ENCODE results near the gene BLID. TPM values are rescaled to one million over a fixed set of nuclear protein-coding genes. Genes with fewer than 3 reads are reported as not detected.

BLID gene, protein sequence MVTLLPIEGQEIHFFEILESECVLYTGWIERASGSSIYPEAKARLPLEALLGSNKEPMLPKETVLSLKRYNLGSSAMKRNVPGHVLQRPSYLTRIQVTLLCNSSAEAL
- not detected in 2 replicates for total RNA-seq (2014; rRNA removed; shearing (Covaris generic))

DNA sequence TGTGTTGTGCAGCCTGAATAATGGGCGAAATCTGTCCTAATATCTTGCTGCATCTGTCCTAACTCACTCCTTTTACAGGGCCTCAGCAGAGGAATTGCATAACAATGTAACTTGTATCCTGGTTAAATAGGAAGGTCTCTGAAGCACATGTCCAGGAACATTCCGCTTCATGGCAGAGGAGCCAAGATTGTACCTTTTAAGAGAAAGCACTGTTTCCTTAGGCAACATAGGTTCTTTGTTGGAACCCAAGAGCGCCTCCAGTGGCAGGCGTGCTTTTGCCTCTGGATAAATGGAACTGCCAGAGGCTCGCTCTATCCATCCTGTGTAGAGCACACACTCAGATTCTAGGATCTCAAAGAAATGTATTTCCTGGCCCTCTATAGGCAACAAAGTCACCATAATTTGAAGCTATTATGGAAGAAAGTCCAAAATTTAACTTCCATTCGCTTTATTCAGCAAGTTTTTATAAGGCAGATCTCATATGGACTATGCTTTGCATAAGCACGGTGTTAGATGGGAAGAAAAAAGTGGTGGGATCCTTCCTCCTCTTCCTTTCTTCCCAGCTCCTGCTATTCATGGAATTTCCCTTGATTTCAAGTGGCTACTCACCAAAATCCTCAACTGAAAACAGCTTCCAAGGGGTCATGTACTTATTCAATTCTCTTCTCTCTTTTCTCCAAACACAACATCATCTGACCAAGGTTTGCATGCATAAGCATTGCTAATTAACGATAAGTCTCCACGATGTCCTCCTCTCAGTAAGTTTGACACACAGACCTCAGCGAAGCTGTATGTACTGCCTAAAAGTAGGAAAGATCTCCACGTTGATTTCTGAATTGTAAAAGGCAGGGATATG, at the start of gene BLID:
BLID (minus strand) TSS at position 692 of the 856 bp plus-strand sequence; CDS start at position 399, 293 bp downstream.
- Histone ChIP-seq H3K4me1 (no peaks in the 10 kb centered on the region), H3K9me3 (replicated peaks) (no peaks in the 10 kb centered on the region), H3K27ac (no peak within 1 kb of the TSS), H3K36me3 (no peaks in the 10 kb centered on the region), H3K27me3 (no peaks in the 10 kb centered on the region), H3K4me3 (no peak within 1 kb of the TSS)
- DNase-seq: no peak

DNA sequence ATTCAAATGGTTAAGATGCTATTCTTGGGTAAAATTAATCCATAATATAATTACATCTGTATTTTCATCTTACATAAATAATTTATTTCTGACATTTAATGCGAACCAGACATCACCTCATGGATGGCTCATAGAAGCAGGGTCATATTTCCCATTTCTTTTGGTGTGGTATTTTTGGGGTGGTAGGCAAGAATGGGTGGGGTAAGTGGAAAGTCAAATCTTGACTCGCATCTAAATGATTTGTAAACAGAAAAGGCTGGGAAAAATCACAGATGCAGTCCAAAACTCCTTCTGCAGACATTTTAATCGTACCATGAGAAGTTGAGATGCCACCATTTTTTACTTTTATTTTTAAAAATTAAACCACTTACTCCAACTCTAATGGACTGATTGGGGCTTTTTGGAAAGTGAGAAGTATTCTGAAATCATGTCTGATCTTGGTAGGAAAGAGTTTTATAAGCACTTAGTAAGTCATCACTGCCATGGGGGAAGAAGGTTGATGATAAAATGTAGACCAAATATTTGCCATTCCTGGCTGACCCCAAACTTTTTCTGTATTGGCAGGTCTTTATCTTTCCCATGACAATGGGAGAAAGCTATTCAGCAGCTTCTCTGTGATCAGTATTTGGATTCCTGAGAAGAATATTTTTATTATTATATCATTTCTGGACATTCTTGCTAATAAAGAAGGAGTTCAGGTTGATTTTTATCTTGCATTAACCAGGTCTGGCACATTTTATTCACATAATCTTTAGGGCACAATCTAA, 47.2 kb upstream of the BLID start:
- Histone ChIP-seq H3K9me3 (replicated peaks) (no peaks in the 10 kb centered on the region), H3K27me3 (no peaks in the 10 kb centered on the region), H3K36me3 (no peaks in the 10 kb centered on the region), H3K4me1 (peaks cover 14% of the 10 kb centered on the region), H3K27ac (no peak overlapping the region), H3K4me3 (no peak overlapping the region)
- no peak for DNase-seq

DNA sequence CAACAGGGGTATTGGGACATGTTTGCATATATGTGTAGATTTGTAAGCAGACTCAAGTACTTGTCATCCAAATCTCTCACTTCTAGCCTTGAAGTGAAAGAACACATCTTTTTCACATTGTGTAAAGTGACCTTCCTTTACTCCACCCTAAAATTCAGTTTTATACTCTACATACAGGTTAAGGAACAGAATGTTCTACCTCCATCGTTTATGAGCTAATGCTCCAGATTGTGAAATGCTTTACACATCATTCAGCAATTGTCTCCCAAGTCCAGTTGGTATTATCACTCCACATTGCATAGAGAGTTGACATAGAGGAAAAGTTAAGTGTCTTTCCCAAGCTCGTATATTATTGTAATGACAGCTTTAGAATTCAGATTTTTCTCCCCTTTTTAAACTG, 46.1 kb upstream of the BLID start:
- H3K9me3 ChIP-seq (replicated peaks): no peaks in the 10 kb centered on the region
- H3K27ac ChIP-seq: no peak overlapping the region
- H3K4me1 ChIP-seq: peaks cover 15% of the 10 kb centered on the region
- no peak overlapping the region for H3K4me3 ChIP-seq
- no peaks in the 10 kb centered on the region for H3K36me3 ChIP-seq
- H3K27me3 ChIP-seq: no peaks in the 10 kb centered on the region
- no peak for DNase-seq

DNA sequence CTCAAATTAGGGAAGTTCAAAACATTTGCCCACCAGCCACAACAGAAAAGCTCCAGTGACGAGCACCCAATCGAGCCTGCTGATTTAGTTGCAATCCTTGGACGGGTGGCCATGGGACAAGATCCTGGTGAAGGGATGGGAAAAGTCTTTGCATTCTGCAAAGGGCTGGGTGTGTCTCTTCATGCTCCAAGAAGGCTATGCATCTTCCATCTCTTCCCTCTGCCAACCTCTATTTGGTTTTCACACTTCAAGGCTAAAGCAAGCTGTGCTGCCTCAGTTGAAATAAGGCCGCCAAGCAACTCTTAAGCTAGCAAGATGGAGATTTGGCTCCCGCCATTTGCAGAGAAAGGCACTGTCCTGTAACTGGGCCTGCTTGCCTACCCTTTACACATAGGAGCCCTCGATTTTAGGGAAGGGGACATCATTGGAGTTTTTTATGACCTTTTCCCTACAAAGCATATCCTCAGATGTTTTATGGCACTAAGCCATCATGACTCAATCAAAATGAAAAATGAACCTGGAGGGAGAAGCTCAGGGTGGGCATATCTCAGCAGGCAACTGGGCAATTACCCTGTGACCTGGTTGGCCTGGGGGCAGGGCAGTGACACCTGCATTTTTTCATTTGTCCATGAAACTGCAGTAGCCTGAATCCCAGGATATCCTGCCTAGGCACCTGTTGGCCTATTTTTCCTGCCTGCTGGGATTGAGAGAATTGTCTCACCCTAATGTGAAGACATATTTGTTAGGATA, 45.0 kb upstream of the BLID start:
- Histone ChIP-seq H3K27ac (no peak overlapping the region), H3K36me3 (no peaks in the 10 kb centered on the region), H3K4me1 (peaks cover 15% of the 10 kb centered on the region)

DNA sequence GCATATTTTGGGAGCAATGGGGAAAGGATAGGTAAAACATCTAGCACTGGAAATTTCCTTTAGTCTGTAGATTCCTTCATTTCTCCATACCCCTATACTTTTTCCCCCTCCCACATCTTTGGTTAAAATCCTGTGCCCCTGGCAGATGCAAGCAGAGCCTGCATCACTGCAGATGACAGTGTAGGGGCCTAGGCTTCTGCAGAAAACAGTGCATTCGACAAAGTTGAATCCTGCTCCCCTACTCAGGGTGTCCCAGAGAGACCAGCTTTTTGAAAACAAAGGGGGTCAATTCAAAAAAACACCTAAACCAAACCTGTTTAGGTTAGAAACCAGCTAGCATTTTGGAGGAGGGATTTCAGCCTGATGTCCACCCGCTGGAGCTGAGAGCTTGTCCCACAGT, 43.8 kb upstream of the BLID start:
- H3K9me3 ChIP-seq (replicated peaks): no peaks in the 10 kb centered on the region
- no peaks in the 10 kb centered on the region for H3K36me3 ChIP-seq
- no peak for DNase-seq
- no peaks in the 10 kb centered on the region for H3K27me3 ChIP-seq
- H3K4me1 ChIP-seq: peaks cover 15% of the 10 kb centered on the region
- H3K27ac ChIP-seq: peak overlapping the region; percentile 65
- peak overlapping the region; percentile 53 for H3K4me3 ChIP-seq

More for the DNA sequence above, 45.0 kb upstream of the BLID start:
- H3K27me3 ChIP-seq: no peaks in the 10 kb centered on the region
- no peak for DNase-seq
- H3K9me3 ChIP-seq (replicated peaks): no peaks in the 10 kb centered on the region
- no peak overlapping the region for H3K4me3 ChIP-seq

DNA sequence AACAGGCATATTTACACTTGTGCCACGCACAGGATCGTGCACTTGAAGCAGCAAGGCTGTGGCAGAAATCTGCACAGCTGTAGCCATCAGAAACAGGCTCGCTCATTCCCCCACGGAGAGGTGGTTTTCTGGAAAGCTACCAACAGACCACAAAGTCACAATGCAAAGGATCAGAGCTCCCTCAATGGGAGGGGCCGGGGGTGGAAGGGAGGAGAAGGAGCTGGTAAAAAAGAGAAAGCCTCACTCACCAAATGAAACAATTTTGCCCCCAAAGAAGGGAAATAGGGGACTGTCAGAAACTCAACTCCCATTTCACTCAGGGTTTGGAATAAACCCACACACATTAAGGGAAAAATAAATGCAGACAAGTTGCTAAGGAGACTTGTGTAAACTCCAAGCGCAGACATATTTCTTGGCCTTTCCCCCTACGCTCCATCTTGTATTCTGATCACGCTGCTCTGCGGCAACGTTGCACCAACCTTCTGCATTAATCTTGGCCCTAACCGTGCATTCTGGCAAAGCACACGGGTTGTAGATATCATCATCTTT, 43.2 kb upstream of the BLID start:
- Histone ChIP-seq H3K36me3 (no peaks in the 10 kb centered on the region), H3K27ac (peak overlapping the region; percentile 65), H3K9me3 (replicated peaks) (no peaks in the 10 kb centered on the region), H3K4me1 (peaks cover 15% of the 10 kb centered on the region), H3K4me3 (peak overlapping the region; percentile 53), H3K27me3 (no peaks in the 10 kb centered on the region)
- DNase-seq: peak; percentile 65 to 78

DNA sequence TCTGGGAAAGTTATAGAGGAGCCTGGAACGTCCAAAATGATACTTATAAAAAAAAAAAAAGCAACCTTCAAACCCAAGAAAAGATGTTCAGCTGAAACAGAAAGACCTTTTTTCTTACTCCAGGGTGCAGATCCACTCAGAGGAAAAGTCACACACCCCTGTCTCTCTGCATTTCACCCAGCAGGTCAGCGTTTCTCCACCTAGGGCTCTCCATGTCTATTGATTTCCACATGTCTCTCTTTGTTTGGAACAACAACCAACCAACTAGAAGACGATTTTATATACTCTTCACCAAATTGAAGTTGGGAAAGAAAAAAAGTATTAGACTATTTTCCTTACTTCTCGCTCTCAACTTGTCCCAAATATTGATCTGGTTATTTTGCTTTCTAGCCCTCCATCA, 42.2 kb upstream of the BLID start:
- Histone ChIP-seq H3K4me3 (peak overlapping the region; percentile 53; the same call in 1 of the 2 replicates), H3K36me3 (no peaks in the 10 kb centered on the region), H3K27ac (peak overlapping the region; percentile 65), H3K4me1 (peaks cover 15% of the 10 kb centered on the region), H3K27me3 (no peaks in the 10 kb centered on the region), H3K9me3 (replicated peaks) (no peaks in the 10 kb centered on the region)
- DNase-seq: no peak

DNA sequence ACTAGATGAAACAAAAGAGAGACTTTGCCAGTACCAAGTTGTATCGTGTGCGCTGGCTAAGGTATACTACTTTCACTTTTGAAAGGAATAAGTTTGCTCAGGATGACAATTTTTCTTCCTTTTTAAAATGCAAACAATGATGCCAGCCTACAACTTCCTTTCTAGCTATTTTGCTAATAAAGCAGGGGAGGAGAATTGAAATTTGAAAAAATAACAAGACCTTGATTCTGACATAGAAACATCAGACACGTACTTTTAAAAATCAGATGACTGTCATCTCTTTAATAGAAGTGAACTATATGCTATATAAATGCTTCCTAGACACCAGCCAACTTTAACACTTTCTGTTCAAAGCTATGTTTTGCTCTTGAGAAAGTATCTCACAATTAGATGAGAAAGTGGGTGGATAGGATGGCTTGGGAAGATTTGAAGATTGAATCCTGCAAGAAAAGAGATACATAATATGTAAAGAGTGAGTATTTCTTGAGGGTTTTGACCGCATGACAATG, 41.7 kb upstream of the BLID start:
- no peak for DNase-seq
- Histone ChIP-seq H3K36me3 (no peaks in the 10 kb centered on the region), H3K4me1 (peaks cover 15% of the 10 kb centered on the region), H3K27ac (no peak overlapping the region), H3K9me3 (replicated peaks) (no peaks in the 10 kb centered on the region), H3K4me3 (peak overlapping the region; percentile 39), H3K27me3 (no peaks in the 10 kb centered on the region)

DNA sequence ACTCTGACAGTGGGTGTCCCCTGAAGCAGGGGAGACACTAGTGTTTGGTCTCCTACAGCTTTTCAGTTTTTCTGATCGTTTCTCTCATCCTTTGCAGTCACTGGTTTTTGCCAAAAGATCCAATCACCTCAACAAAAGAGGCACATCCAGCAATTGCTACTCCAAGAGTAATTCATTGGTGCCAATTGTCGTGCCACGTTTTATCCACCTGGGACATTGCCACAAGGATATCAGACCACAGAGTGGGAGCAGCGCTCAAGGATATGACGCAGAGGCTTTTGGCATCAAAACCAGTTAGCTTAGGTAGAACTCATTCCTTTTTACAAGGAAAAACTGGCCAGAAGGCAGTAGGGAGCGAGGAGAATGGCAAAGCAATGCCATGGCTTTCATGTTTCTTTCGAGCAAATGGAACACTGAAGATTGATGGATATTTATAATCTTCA, 40.9 kb upstream of the BLID start:
- H3K9me3 ChIP-seq (replicated peaks): no peaks in the 10 kb centered on the region
- H3K4me3 ChIP-seq: peak overlapping the region; percentile 39
- peaks cover 15% of the 10 kb centered on the region for H3K4me1 ChIP-seq
- H3K27me3 ChIP-seq: no peaks in the 10 kb centered on the region
- no peaks in the 10 kb centered on the region for H3K36me3 ChIP-seq
- no peak overlapping the region; the same call in 1 of the 2 replicates for H3K27ac ChIP-seq
- DNase-seq: no peak

DNA sequence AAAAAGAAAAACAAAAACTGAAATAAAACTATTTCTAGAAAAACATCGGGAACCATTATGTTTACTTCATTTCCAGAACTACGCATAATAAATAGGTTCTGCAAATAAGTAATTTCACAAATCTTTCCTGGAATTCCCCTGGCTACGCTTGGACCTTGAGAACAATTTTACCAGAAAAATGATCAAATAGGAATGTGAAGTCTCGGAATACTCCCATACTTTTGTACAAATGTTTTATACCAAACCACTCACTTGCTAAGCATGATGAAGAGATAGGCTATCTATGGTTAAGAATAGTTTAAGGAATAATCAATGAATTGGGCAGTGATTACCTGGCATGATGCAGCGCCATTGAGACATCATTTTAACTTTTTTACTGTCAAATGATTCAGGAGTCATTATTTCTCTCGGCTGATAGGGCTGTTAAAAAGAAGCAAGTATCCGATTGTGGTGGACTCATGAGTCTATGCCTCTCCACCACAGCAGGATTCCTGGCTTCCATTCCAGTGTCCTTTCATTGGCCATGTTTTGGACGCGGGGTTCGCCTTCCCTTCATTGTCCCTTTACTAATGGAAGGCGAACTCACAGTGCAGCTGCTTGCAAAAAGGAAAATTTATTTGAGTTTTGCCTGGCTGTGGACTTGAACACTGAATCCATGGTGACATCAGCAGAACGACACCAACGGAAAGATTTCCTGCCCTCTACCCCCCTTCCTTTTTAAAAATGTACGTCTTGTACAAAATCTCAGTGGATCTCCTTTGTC, 39.9 kb upstream of the BLID start:
- Histone ChIP-seq H3K27me3 (no peaks in the 10 kb centered on the region), H3K36me3 (no peaks in the 10 kb centered on the region), H3K9me3 (replicated peaks) (no peaks in the 10 kb centered on the region), H3K4me3 (no peak overlapping the region), H3K27ac (no peak overlapping the region), H3K4me1 (peaks cover 15% of the 10 kb centered on the region)
- no peak for DNase-seq

DNA sequence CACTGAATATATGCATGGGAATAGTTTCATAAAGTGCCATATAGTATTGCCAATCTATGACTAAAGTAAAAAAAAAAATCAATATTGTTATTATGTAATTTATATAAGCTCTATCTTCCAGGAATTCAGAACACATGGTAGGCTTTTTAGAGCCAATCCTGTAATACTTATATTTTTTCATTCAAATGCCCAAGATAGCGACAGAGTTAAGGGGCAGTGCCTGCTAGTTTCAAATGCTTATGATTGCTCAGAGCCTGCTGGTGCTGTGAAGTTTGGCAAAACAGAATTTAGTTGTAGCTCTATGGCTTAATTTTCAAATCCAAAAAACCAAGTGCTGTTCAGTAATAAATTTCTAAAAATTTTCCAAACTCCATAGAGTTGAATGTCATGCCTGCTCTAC, 39.0 kb upstream of the BLID start:
- Histone ChIP-seq H3K9me3 (replicated peaks) (no peaks in the 10 kb centered on the region), H3K27ac (no peak overlapping the region), H3K36me3 (no peaks in the 10 kb centered on the region), H3K4me3 (no peak overlapping the region), H3K27me3 (no peaks in the 10 kb centered on the region), H3K4me1 (peaks cover 15% of the 10 kb centered on the region)
- no peak for DNase-seq

DNA sequence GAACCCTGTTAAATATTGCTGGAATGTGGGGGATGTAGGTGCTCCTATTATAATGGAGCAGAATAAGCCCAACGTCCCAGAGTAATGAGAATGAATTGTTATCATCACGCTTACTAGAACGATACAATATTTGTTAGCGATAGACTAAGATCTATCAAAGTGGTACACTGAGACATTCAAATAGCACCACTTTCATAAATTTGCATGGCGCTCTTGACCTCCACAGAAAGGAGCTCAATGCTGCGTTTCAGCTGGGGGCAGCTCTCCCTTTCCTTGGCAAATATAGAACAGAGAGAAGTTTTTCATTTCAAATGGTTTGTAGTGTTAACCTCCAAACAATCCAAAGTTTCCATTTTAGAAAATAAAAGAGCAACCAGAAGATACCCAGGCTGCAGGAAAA, 38.2 kb upstream of the BLID start:
- H3K36me3 ChIP-seq: no peaks in the 10 kb centered on the region
- peaks cover 10% of the 10 kb centered on the region for H3K4me1 ChIP-seq
- no peak for DNase-seq

DNA sequence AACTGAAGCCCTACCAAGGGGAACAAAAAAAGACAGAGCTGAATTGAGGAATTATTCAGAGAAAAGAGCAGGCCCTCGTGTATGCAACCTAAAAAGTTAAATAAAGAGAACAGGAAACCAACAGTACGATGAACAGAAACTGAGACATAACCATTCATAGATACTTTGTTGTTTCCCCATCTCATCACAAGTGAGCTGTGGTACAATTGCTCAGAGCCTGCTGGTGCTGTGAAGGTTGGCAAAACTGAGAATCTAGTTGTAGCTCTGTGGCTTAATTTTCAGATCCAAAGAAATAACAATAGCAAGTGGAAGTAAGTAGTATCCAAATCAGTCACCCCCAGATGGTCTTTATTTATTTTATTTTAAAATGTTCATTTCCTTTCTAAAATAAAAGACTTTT, 37.7 kb upstream of the BLID start:
- no peaks in the 10 kb centered on the region for H3K36me3 ChIP-seq
- no peak for DNase-seq
- H3K27ac ChIP-seq: no peak overlapping the region

More for the DNA sequence above, 38.2 kb upstream of the BLID start:
- Histone ChIP-seq H3K9me3 (replicated peaks) (no peaks in the 10 kb centered on the region), H3K27ac (no peak overlapping the region), H3K4me3 (no peak overlapping the region), H3K27me3 (no peaks in the 10 kb centered on the region)

More for the DNA sequence above, 37.7 kb upstream of the BLID start:
- Histone ChIP-seq H3K4me1 (peaks cover 6% of the 10 kb centered on the region; the same call in 1 of the 2 replicates), H3K4me3 (no peak overlapping the region), H3K9me3 (replicated peaks) (no peaks in the 10 kb centered on the region), H3K27me3 (no peaks in the 10 kb centered on the region)

Data from SJCRH30 (cell line).